Activated naive CD4-positive, alpha-beta T cell treated with anti-CD3 and anti-CD28 coated beads for 36 hours (primary cell): ENCODE data around the gene C19orf67. TPM values are rescaled to one million over a fixed set of nuclear protein-coding genes. Genes with fewer than 3 reads are reported as not detected.
A peak's percentile ranks its signal among the peaks of the same experiment; 100 is the strongest.

ENCODE experiments used
- CTCF ChIA-PET: fragments of 350-600 bp; sonication (Branson Sonifier 250); formaldehyde crosslinking; loops from one replicate; lab custom pipeline; 2021; ENCODE audit warnings: antibody characterized with exemption; lab: Charles Lee
- DNase-seq: peaks from one replicate; pipeline ENCODE4 v3.0.0-alpha.2; 2020
- H3K27ac Mint-ChIP-seq: one replicate; pipeline ENCODE4 v1.8.0; 2021; ENCODE audit warnings: mild to moderate bottlenecking, mixed read lengths
- H3K27me3 Mint-ChIP-seq: one replicate; pipeline ENCODE4 v1.8.0; 2021; ENCODE audit warnings: low read depth, mixed read lengths
- H3K36me3 Mint-ChIP-seq: one replicate; pipeline ENCODE4 v1.8.0; 2021; ENCODE audit warnings: low read depth, mixed read lengths
- H3K4me1 Mint-ChIP-seq: one replicate; pipeline ENCODE4 v1.8.0; 2021; ENCODE audit warnings: low read depth, mixed read lengths
- H3K4me3 Mint-ChIP-seq: one replicate; pipeline ENCODE4 v1.8.0; 2021; ENCODE audit warnings: mild to moderate bottlenecking, moderate library complexity, mixed read lengths
- H3K9me3 Mint-ChIP-seq: one replicate; pipeline ENCODE4 v1.8.0; 2021; ENCODE audit warnings: mixed read lengths
- intact Hi-C: fragments of 100-400 bp; cut with micrococcal nuclease; formaldehyde crosslinking; loops from one replicate; pipeline ENCODE4 v1.15.1; 2023
- total RNA-seq, 2 experiments: library from RNA; stranded (reverse); gene quantifications; one replicate each; pipeline ENCODE4 v1.2.3, GENCODE V29; 2021

Gene C19orf67
- total RNA-seq, result not detected

DNA sequence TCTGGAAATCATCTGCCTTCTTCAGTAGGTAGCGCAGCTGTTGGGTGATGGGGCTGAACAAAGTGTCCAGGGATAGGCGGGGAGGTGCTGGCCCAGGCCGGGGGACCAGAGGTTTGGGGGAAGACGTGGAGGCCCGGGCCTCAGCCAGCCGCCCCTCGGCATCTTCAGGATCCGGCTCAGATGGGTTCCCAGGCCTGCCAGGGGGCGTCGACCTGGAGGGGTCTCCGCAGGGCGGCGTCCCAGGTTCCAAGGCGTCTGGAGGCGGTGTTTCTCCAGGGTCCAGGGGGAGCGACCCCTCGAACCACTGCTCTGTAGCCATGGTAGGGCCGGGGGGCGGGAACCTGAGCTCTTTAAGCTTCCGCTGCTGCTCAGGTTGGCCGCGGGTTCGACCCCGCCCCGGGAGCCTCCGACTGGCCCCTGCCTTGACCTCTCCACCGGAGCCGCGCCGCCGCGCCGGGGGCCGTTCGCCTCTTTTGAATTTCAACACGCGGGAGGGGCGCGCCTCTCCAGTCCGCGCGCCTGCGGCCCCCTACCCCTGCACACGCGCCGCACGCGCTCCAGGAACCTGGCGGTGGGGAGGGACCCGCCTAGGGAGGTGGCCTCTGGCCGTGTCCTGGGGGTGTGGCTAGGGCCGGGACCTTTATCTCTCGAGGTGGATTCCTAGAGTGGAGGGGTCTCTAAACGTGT is at the start of gene C19orf67:
C19orf67 (minus strand) TSS at position 475 of the 687 bp plus-strand sequence; CDS start at position 319, 156 bp downstream.
- H3K36me3 Mint-ChIP-seq, result peaks cover 9% of the 10 kb centered on the region
- intact Hi-C loops, result no loop called here
- H3K27ac Mint-ChIP-seq, result no peak within 1 kb of the TSS
- no peak for DNase-seq
- H3K9me3 Mint-ChIP-seq, result no peaks in the 10 kb centered on the region
- no peaks in the 10 kb centered on the region for H3K27me3 Mint-ChIP-seq
- H3K4me3 Mint-ChIP-seq, result no peak within 1 kb of the TSS
- H3K4me1 Mint-ChIP-seq, result peaks cover 20% of the 10 kb centered on the region
- CTCF ChIA-PET, result interaction anchor here (1.1 kb wide), 1 partner anchor 51 kb away, joined by 4 read pairs; the partner anchor contains the start of gene ASF1B

DNA sequence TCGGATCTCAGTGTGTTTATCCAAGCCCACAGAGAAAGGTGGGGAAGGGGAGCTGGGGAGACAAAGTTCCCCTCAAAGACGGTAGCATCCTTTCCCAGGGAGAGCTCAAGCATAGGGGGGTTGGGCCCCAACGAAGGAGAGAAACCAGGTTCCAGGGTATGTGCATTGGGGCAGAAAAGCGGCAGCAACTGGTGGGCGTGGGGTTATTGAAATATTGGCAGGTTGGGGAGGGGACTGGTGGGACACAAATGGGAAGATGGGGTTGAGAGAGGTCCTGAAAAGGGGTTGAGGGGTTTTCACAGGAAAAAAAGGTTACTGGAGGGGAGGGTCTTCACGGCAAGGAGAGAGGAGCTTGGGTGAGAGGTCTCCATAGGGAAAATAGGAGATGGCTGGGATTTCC is 49.8 kb upstream of the C19orf67 start:
- H3K4me3 Mint-ChIP-seq, result peak overlapping the region; percentile 83
- no peak for DNase-seq
- no peaks in the 10 kb centered on the region for H3K27me3 Mint-ChIP-seq
- no peaks in the 10 kb centered on the region for H3K9me3 Mint-ChIP-seq
- peaks cover 34% of the 10 kb centered on the region for H3K4me1 Mint-ChIP-seq
- CTCF ChIA-PET, result interaction anchor here (0.7 to 2.3 kb wide), 5 partner anchors 11 to 285 kb away, joined by 3 to 5 read pairs (median 4); no protein-coding TSS in a partner anchor
- intact Hi-C loops, result loop anchor here (5.0 kb wide), 1 partner anchor 62 kb away; no protein-coding TSS in a partner anchor
- no peak overlapping the region for H3K27ac Mint-ChIP-seq
- peaks cover 20% of the 10 kb centered on the region for H3K36me3 Mint-ChIP-seq

DNA sequence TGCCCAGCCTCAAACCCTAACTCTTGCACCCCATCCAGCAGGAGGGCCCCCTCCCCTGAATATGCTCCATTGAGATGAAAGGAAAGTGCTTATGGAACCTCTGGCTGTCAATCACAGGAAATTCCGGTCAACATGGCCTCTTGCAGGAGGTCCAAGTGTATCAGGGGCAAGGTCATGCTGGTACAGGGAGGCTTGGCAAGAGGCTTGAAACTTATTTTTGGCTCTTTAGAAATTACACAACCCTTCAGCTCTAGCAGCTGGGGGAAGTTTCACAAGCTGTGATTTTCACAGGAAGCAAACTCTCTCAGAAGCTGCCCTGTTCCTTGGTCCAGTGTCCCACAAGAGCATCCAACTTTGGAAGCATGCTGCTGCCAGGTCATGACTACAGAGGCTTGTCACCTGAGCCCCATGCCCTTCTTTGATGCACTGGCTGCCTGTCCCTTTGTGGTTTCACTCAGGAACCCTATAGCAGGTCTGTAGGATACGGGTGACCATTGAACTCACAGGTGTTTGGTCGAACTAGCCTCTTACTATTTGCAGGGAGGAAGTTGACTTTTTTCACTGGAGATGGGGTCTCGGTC is 42.4 kb upstream of the C19orf67 start:
- DNase-seq, result no peak
- H3K27ac Mint-ChIP-seq, result no peak overlapping the region
- intact Hi-C loops, result no loop called here
- H3K4me3 Mint-ChIP-seq, result no peak overlapping the region
- no peaks in the 10 kb centered on the region for H3K27me3 Mint-ChIP-seq
- H3K4me1 Mint-ChIP-seq, result no peaks in the 10 kb centered on the region
- CTCF ChIA-PET, result no interaction called here
- H3K36me3 Mint-ChIP-seq, result peaks cover 28% of the 10 kb centered on the region
- H3K9me3 Mint-ChIP-seq, result no peaks in the 10 kb centered on the region

DNA sequence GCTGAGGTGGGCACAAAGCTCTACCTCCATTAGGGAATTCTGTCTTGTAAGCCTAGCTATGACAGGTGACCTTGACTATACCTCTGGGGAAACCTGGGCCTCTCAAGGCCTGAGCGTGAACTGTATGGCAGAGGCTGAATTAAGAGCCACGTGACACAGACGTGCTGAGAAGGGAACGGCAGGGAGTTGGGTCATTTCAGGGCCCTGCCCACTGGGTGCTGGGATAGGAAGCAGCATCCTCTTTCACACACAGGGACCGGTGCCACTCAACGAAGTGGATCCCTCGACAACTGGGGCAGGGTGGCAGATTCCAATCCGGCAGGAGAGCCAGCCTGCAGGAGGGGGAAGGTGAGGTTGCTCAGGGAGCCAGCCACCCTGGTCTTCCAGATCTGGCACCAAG is 41.6 kb upstream of the C19orf67 start:
- no peak overlapping the region for H3K27ac Mint-ChIP-seq
- H3K36me3 Mint-ChIP-seq, result peaks cover 33% of the 10 kb centered on the region
- intact Hi-C loops, result no loop called here
- H3K4me1 Mint-ChIP-seq, result no peaks in the 10 kb centered on the region
- no peaks in the 10 kb centered on the region for H3K9me3 Mint-ChIP-seq
- no peak overlapping the region for H3K4me3 Mint-ChIP-seq
- CTCF ChIA-PET, result interaction anchor here (2.6 kb wide), 1 partner anchor 13 kb away, joined by 7 read pairs; no protein-coding TSS in a partner anchor
- DNase-seq, result no peak
- no peaks in the 10 kb centered on the region for H3K27me3 Mint-ChIP-seq

DNA sequence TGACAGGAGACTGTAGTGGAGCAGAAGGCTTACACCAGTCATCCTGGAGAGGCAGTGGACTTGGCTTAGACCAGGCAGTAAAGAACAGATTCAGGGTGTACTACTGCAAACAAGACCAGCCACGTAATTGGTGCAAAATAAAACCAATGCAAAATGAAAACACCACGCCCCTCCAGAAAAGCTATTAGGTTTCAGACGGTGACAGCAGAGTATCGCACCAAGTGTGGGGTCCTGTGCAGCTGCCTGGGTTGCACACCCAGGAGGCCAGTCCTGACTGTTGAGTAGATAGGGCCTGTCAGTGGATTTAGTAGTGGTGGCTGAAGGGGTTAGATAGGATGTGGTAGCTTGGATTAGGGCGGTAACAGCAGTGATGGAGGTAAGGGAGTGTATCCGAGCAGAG is 37.3 kb upstream of the C19orf67 start:
- intact Hi-C loops, result no loop called here
- Mint-ChIP-seq H3K4me3 (no peak overlapping the region), H3K27me3 (no peaks in the 10 kb centered on the region), H3K27ac (no peak overlapping the region), H3K4me1 (peaks cover 9% of the 10 kb centered on the region), H3K36me3 (peaks cover 27% of the 10 kb centered on the region), H3K9me3 (no peaks in the 10 kb centered on the region)
- CTCF ChIA-PET, result interaction anchor here (0.5 to 1.2 kb wide), 2 partner anchors 11 to 15 kb away, joined by 4 read pairs; a partner anchor contains a TSS
- no peak for DNase-seq

DNA sequence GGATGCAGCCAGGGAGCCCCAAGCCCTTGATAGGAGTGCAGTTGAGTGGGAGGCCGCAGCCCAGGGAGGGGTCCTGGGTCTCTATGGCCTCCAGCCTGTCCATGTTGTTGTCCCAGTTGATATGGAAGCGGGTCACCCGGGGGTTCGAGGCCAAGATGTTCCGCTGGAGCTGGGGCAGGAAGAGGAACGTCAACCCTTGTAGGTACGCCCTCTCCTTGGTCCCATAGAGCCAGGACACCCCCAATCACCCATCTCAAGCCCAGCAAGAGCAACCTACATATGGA is 34.9 kb upstream of the C19orf67 start:
- Mint-ChIP-seq H3K36me3 (peaks cover 19% of the 10 kb centered on the region), H3K4me3 (no peak overlapping the region), H3K4me1 (peaks cover 25% of the 10 kb centered on the region), H3K27ac (no peak overlapping the region), H3K9me3 (no peaks in the 10 kb centered on the region), H3K27me3 (no peaks in the 10 kb centered on the region)
- CTCF ChIA-PET, result no interaction called here
- intact Hi-C loops, result no loop called here
- DNase-seq, result no peak

DNA sequence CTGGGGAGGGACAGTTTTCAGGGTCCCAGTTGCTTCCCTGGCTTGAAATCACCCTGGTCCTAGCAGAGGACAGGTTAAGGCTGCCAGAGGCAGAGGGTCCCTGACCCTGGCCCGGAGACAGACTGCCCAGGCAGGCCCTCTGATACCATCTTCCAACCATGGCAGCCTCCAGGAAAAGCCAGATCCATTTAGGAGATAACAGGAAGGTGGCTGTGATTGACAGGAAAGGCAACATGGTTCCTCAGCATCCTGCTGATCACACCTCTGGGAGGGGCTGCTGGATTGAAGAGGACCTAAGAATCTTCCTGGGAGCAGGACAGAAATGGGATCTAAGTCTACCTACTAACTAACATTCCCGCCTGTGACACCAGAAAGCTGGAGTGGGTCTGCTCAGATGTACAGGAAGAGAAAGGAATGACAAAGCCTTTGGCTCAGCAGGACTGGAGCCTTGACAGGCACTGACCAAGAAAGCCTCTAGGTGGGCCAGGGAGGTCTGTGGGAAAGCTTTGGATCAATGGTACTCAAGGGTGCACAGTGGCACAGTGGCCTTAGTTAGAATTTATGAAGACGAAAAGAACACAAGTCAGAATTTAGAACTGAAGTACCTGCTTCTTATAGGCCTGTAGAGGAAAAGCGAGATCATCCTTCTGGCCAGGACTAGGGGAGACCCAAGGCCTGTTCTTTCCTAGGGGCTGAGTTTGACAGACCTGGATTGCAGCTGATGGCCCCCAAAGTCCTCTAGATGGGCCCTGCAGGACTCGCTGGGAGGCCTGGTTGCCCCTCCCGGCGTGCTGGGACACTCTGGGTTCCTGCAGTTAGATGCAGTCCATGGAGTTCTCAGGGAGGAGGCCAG is 34.3 kb upstream of the C19orf67 start:
- no peaks in the 10 kb centered on the region for H3K27me3 Mint-ChIP-seq
- H3K27ac Mint-ChIP-seq, result no peak overlapping the region
- peaks cover 15% of the 10 kb centered on the region for H3K36me3 Mint-ChIP-seq
- H3K4me1 Mint-ChIP-seq, result peaks cover 29% of the 10 kb centered on the region
- CTCF ChIA-PET, result no interaction called here
- no peak overlapping the region for H3K4me3 Mint-ChIP-seq
- no peak for DNase-seq
- intact Hi-C loops, result no loop called here
- H3K9me3 Mint-ChIP-seq, result no peaks in the 10 kb centered on the region

DNA sequence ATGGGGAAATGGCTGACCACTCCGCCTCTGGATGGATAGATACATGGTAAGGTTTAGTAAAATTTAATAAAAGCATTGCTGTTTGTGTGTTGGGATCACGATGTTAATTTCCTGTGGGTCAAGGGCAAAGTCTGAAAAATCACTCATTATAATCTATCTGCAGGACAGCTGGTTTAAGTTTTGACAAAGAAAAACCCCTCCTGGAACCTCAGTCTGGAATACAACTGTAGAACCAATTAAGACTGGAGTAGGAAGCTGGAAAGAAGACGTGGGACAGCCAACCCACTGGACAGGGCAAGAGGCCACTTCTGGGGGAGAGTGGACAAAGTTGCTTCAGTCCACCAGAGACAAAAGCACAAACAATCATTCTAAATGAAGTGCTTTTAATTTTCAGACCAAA is 33.6 kb upstream of the C19orf67 start:
- Mint-ChIP-seq H3K27me3 (no peaks in the 10 kb centered on the region), H3K27ac (no peak overlapping the region), H3K9me3 (no peaks in the 10 kb centered on the region), H3K4me3 (peak overlapping the region; percentile 82), H3K36me3 (peaks cover 9% of the 10 kb centered on the region), H3K4me1 (peaks cover 31% of the 10 kb centered on the region)
- CTCF ChIA-PET, result no interaction called here
- intact Hi-C loops, result no loop called here
- no peak for DNase-seq

DNA sequence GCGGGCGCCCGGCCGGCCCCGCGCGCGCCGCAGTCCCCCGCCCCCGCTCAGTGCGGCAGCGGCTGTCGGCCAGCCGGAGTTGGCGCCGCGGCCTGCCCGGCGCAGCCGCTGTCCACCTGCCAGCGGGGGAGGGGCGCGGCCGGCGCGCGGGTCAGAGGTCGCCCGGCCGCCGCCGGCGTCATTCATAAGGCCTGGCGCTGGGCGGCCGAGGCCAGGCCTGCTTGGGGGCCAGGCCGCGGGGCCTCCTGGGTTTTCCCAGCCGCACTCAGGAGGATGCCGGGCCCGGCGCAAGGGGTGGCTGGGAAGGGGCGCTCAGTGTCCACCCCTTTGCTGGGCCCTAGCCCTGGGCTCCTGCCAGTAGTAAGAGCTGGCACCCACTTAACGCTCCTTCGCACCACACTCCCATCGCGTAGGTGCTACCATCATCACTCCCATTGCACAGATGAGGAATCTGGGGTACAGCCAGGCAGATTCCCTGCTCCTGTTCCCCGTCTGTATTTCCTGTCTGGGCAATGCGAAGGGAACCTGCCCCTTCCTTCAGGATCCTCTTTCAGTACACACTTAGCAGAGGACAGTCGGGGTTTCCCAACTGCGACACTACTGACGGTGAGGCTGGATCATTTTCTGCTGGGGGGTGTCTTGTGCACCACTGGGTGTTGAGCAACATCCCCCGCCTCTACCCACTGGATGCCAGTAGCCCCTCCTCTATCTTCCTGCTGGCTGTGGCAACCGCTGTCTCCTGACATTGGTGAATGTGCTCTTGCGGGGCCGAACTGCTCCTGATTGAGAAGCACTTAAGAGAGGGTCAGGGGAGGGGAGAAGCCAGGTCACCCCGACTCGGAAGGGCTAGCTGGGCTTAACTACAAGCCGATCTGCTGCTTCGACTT is 32.8 kb upstream of the C19orf67 start:
- intact Hi-C loops, result loop anchor here (1.0 kb wide), 1 partner anchor 238 kb away; no protein-coding TSS in a partner anchor
- Mint-ChIP-seq H3K36me3 (peaks cover 9% of the 10 kb centered on the region), H3K4me1 (peaks cover 37% of the 10 kb centered on the region), H3K4me3 (peak overlapping the region; percentile 82), H3K9me3 (no peaks in the 10 kb centered on the region), H3K27me3 (no peaks in the 10 kb centered on the region), H3K27ac (peak overlapping the region; percentile 78)
- CTCF ChIA-PET, result interaction anchor here (0.9 to 1.1 kb wide), 2 partner anchors 18 to 240 kb away, joined by 3 to 6 read pairs; partner anchors contain the start of gene ASF1B
- DNase-seq, result peak; percentile 56

DNA sequence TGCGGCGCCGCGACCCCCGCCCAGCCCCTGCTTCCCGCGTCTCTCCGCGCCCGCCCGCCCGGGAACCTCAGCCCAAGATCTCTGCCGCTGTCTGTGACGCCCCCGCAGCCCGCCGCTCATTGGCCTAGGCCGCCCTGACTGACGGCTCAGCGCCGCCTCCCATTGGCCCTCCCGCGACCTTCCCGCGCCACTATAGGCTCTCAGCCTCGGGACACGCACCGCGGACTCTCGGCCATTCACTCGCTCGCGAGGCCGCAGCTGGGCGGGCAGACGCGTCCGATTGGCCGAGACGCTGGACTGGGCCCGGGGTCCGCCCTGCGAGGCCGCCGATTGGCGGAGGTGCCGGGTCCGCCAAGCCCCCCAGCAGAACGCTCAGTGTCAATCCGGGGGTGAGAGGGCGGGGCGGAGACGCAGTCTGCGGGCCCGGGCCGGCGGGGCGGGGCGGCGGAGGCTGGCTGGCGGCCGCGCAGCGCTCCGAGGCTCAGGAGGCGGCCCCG is 32.1 kb upstream of the C19orf67 start, which contains the start of gene PRKACA:
PRKACA (minus strand) TSS at position 95 of the 497 bp plus-strand sequence. CDS start 215 bp downstream, outside the sequence.
- peak within 1 kb of the TSS; percentile 78 for H3K27ac Mint-ChIP-seq
- CTCF ChIA-PET, result interaction anchor here (0.9 to 1.1 kb wide), 2 partner anchors 19 to 239 kb away, joined by 3 to 6 read pairs; partner anchors contain the start of gene ASF1B
- H3K4me3 Mint-ChIP-seq, result peak within 1 kb of the TSS; percentile 86
- H3K36me3 Mint-ChIP-seq, result peaks cover 6% of the 10 kb centered on the region
- intact Hi-C loops, result loop anchor here (1.0 kb wide), 3 partner anchors 19 to 237 kb away; partner anchors contain the start of gene ASF1B
- H3K4me1 Mint-ChIP-seq, result peaks cover 43% of the 10 kb centered on the region
- peak; percentile 99 for DNase-seq
- H3K9me3 Mint-ChIP-seq, result no peaks in the 10 kb centered on the region
- no peaks in the 10 kb centered on the region for H3K27me3 Mint-ChIP-seq

DNA sequence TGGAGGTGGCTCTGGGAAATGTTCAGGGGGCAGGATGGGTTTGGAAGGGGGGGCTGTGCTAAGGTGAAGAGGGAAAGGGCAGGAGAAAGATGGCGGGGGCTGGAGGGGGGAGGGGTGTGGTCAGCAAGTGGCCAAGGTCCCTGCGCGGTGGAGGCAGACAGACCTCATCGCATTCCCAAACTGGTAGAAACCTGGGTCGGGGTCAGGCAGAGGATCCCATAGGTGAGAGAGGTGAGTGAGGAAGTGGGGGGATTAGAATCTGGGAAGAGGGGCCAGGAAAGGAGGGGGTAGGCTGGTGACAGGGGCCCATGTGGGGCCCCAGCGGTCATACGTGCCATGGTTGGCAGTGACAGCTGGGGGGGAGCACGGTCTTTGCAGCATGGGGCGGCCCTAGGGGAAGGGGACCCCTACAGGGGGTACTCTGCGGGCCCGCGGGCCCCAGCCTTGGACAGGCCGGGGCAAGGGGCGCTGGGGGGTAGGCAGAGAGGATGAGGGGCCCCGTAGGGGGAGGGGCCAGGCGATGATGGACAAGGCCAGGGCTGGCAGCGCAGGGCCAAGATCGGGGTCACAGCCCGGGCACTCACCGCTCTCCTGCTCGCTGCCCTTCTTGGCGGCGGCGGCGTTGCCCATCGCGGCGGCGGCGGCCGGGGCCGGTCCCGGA is 31.5 kb upstream of the C19orf67 start:
- peak overlapping the region; percentile 83 for H3K4me3 Mint-ChIP-seq
- H3K36me3 Mint-ChIP-seq, result peaks cover 3% of the 10 kb centered on the region
- no peaks in the 10 kb centered on the region for H3K9me3 Mint-ChIP-seq
- H3K4me1 Mint-ChIP-seq, result peaks cover 49% of the 10 kb centered on the region
- peak overlapping the region; percentile 6 for H3K27ac Mint-ChIP-seq
- DNase-seq, result no peak
- H3K27me3 Mint-ChIP-seq, result no peaks in the 10 kb centered on the region
- intact Hi-C loops, result loop anchor here (1.0 kb wide), 2 partner anchors 19 to 26 kb away; partner anchors contain the start of gene ASF1B
- CTCF ChIA-PET, result interaction anchor here (0.8 to 1.1 kb wide), 3 partner anchors 20 to 238 kb away, joined by 3 to 6 read pairs (median 3); partner anchors contain the start of gene ASF1B
